Tibial nerve (tissue), 4 donors: ENCODE results near the gene HDDC3. TPM values are rescaled to one million over a fixed set of nuclear protein-coding genes. Genes with fewer than 3 reads are reported as not detected.

Experiments
- DNase-seq, 2 donors: peaks; one replicate each; pipeline ENCODE4 v3.0.0-alpha.2; 2019; ENCODE audit warnings: low spot score in 2 of 2
- H3K27ac ChIP-seq, 4 donors: fragments of 200-600 bp; sonication (generic) in 3 of 4; one replicate each; pipeline ENCODE4 v1.5.1; 2017 to 2019; ENCODE audit warnings: mild to moderate bottlenecking in 1 of 4
- H3K27me3 ChIP-seq, 2 donors: fragments of 200-600 bp; sonication (generic) in 1 of 2; one replicate each; pipeline versions ENCODE4 v1.5.1 to v1.6.0; 2017 to 2019
- H3K36me3 ChIP-seq, 3 donors: fragments of 200-600 bp; sonication (generic); one replicate each; pipeline ENCODE4 v1.5.1; 2018 to 2019
- H3K4me1 ChIP-seq, 4 donors: fragments of 200-600 bp; sonication (generic) in 3 of 4; one replicate each; pipeline ENCODE4 v1.5.1; 2017 to 2019
- H3K4me3 ChIP-seq, 4 donors: fragments of 200-600 bp; sonication (generic) in 3 of 4; one replicate each; pipeline ENCODE4 v1.5.1; 2017 to 2019; ENCODE audit warnings: mild to moderate bottlenecking in 1 of 4, moderate library complexity in 1 of 4
- H3K9me3 ChIP-seq, 4 donors: fragments of 200-600 bp; sonication (generic) in 3 of 4; one replicate each; pipeline ENCODE4 v1.5.1; 2017 to 2019
- CTCF ChIP-seq, 5 experiments: fragments of 200-600 bp in 3 of 5; fragments of 450-650 bp in 2 of 5; sonication (generic) in 3 of 5; IDR thresholded peaks; one replicate each; pipeline ENCODE4 v1.5.1; 2016 to 2019; ENCODE audit warnings: antibody characterized with exemption in 5 of 5, mild to moderate bottlenecking in 3 of 5, moderate library complexity in 2 of 5
- EP300 ChIP-seq, 2 donors: sonication (generic); formaldehyde crosslinking; IDR thresholded peaks; one replicate each; pipeline ENCODE4 v1.6.1; 2017; ENCODE audit warnings: antibody characterized with exemption in 2 of 2, mild to moderate bottlenecking in 1 of 2
- POLR2A ChIP-seq, 2 donors: fragments of 450-650 bp; IDR thresholded peaks; one replicate each; pipeline ENCODE4 v1.6.1; 2017; ENCODE audit warnings: antibody characterized with exemption in 2 of 2, mild to moderate bottlenecking in 2 of 2, moderate library complexity in 2 of 2
- WGBS, 2 donors: methylation state at CpG; one replicate each; pipeline ENCODE4 v1.1.5; 2018; 5-methylcytosine and 5-hydroxymethylcytosine counted together
- total RNA-seq, 4 donors: library from RNA; depleted of rRNA; stranded (reverse); fragments of >200 nt; gene quantifications; one replicate each; pipeline ENCODE4 v1.1.0, GENCODE V29; 2016

Gene HDDC3
- total RNA-seq, 4 donors from 2014 or later: 16.5 to 22.5 (median 18.7) TPM

GRCh38 chr15:90942354-90943120, 10.2 kb upstream of the HDDC3 start:
- H3K27ac ChIP-seq: no peak overlapping the region
- H3K27me3 ChIP-seq: no peaks in the 10 kb centered on the region
- 93% methylated on average over 11 to 12 of the region's 12 CpGs for WGBS, 2 donors
- H3K4me1 ChIP-seq: no peaks in the 10 kb centered on the region
- no peak overlapping the region for H3K4me3 ChIP-seq
- TF ChIP-seq EP300 (IDR thresholded peaks at IDR 0.05): no peak
- TF ChIP-seq POLR2A (IDR thresholded peaks at IDR 0.05): no peak
- no peak for TF ChIP-seq CTCF (IDR thresholded peaks at IDR 0.05)
- no peaks in the 10 kb centered on the region for H3K9me3 ChIP-seq
- DNase-seq: no peak
- peaks cover 5 to 97% (median 57%) of the 10 kb centered on the region in 3 donors for H3K36me3 ChIP-seq

GRCh38 chr15:90941038-90941437, 8.7 kb upstream of the HDDC3 start:
- no peak overlapping the region for H3K4me3 ChIP-seq
- no peaks in the 10 kb centered on the region for H3K9me3 ChIP-seq
- TF ChIP-seq EP300 (IDR thresholded peaks at IDR 0.05): no peak
- TF ChIP-seq CTCF (IDR thresholded peaks at IDR 0.05): no peak
- WGBS, 2 donors: 96% methylated on average over 4 of the region's 4 CpGs
- H3K27ac ChIP-seq: no peak overlapping the region
- peaks cover 5 to 82% (median 49%) of the 10 kb centered on the region in 3 donors for H3K36me3 ChIP-seq
- H3K4me1 ChIP-seq: peaks cover 0 to 12% (median 4%) of the 10 kb centered on the region in 4 donors
- DNase-seq: no peak
- no peaks in the 10 kb centered on the region for H3K27me3 ChIP-seq

GRCh38 chr15:90939756-90940155, 7.4 kb upstream of the HDDC3 start:
- 90 to 95% methylated on average over 7 of the region's 7 CpGs for WGBS, 2 donors
- no peaks in the 10 kb centered on the region for H3K9me3 ChIP-seq
- H3K4me1 ChIP-seq: peaks cover 0 to 20% (median 10%) of the 10 kb centered on the region in 4 donors
- TF ChIP-seq CTCF (IDR thresholded peaks at IDR 0.05) (no peak), EP300 (IDR thresholded peaks at IDR 0.05) (no peak), POLR2A (IDR thresholded peaks at IDR 0.05) (no peak)
- H3K27ac ChIP-seq: no peak overlapping the region
- DNase-seq: no peak
- no peak overlapping the region for H3K4me3 ChIP-seq
- H3K36me3 ChIP-seq: peaks cover 5 to 70% (median 45%) of the 10 kb centered on the region in 3 donors
- no peaks in the 10 kb centered on the region for H3K27me3 ChIP-seq

- Histone ChIP-seq H3K4me1 (peaks cover 0 to 35% (median 17%) of the 10 kb centered on the region in 4 donors), H3K9me3 (no peaks in the 10 kb centered on the region), H3K27me3 (no peaks in the 10 kb centered on the region), H3K27ac (no peak overlapping the region), H3K4me3 (no peak overlapping the region), H3K36me3 (peaks cover 5 to 55% (median 32%) of the 10 kb centered on the region in 3 donors)
- 90 to 94% methylated on average over 5 of the region's 5 CpGs for WGBS, 2 donors
- no peak for TF ChIP-seq CTCF (IDR thresholded peaks at IDR 0.05)
- TF ChIP-seq POLR2A (IDR thresholded peaks at IDR 0.05): no peak
- DNase-seq: no peak
These were observed 5.9 kb upstream of the HDDC3 start for GRCh38 chr15:90938261-90938660.

- WGBS, 2 donors: 56 to 64% methylated on average over 1 of the region's 1 CpG
- no peak for DNase-seq
- peaks cover 0 to 46% (median 20%) of the 10 kb centered on the region in 4 donors for H3K4me1 ChIP-seq
- H3K4me3 ChIP-seq: no peak overlapping the region
- no peak overlapping the region for H3K27ac ChIP-seq
- H3K27me3 ChIP-seq: no peaks in the 10 kb centered on the region
- TF ChIP-seq CTCF (IDR thresholded peaks at IDR 0.05) (no peak), EP300 (IDR thresholded peaks at IDR 0.05) (no peak), POLR2A (IDR thresholded peaks at IDR 0.05) (no peak)
- H3K9me3 ChIP-seq: no peaks in the 10 kb centered on the region
- H3K36me3 ChIP-seq: peaks cover under 1 to 40% (median 21%) of the 10 kb centered on the region in 3 donors
These were observed 4.5 kb upstream of the HDDC3 start for GRCh38 chr15:90936823-90937222.
